ENCODE results near the gene RHOV.

RHOV gene

DNA sequence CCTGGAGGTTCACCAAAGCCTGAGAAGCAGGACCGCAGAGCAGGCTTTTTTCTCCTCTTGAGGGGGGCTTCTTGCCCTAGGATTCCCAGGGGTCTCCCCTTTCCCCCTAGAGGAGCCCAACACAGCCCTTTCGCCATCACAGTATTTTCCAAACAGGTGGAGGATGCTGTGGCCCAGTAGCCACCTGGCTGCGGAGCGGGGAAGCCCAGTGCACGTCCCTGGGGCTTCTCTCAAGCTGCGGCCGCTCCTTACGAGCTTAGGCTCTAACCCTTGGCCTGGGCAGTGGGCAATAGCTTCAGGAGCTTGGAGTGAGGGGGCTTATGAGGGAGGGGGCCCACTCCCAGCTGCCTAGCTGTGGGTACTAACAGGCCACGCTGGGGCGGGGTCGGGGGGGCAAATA, 43.6 kb upstream of the RHOV start:
- H3K27ac ChIP-seq: no peak overlapping the region
- TF ChIP-seq ZFX (IDR thresholded peaks at IDR 0.05): no peak

DNA sequence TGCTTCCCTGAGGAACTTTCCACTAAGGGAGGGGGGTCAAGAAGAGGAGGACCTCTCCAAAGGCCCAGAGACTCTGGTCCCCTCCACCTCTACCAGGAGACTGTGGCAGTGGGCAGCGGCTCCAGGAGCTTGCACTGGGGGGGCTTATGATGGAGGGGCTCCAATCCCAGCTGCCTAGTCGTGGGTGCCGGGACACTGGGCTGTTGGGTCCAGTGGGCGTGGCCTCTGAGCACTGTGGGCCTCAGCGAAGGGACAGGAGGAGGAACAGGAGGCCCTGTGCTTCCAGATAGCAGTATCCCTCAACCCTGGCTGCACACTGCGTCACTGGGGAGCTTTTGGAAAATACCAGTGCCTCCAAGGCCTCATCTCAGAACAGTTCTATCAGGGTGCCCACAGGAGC, 41.6 kb upstream of the RHOV start:
- no peak for TF ChIP-seq ZFX (IDR thresholded peaks at IDR 0.05)
- TF ChIP-seq, protein P1, sequence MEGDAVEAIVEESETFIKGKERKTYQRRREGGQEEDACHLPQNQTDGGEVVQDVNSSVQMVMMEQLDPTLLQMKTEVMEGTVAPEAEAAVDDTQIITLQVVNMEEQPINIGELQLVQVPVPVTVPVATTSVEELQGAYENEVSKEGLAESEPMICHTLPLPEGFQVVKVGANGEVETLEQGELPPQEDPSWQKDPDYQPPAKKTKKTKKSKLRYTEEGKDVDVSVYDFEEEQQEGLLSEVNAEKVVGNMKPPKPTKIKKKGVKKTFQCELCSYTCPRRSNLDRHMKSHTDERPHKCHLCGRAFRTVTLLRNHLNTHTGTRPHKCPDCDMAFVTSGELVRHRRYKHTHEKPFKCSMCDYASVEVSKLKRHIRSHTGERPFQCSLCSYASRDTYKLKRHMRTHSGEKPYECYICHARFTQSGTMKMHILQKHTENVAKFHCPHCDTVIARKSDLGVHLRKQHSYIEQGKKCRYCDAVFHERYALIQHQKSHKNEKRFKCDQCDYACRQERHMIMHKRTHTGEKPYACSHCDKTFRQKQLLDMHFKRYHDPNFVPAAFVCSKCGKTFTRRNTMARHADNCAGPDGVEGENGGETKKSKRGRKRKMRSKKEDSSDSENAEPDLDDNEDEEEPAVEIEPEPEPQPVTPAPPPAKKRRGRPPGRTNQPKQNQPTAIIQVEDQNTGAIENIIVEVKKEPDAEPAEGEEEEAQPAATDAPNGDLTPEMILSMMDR (conservative IDR thresholded peaks at IDR 0.05): no peak
- no peak overlapping the region for H3K27ac ChIP-seq

DNA sequence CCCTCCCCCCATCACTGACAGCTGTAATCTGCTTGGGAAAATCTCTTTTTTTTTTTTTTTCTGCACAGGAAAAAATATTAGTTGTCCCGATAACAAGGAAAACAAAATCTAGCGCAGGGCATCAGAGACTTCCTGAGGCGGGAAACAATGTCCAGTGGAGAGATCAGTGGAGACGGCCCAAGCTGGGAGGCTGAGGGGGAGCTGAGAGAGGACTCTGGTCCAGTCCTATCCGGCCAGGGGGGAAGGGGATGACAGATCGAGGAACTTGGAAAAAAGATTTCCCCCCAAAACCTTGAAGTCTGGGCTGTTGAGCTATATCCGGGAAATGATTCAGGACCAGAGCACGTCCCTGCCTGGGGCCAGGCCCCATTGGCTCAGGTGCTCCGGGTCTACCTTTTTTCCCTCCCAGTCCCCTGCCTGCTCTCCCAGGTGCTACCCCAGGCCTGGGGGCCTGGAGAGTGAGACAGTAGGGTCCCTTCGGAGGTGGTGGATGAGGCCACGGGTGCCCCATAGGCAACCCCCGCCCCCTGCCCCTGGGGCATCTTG, 41.2 kb upstream of the RHOV start:
- TF ChIP-seq ZFX (IDR thresholded peaks at IDR 0.05): no peak
- TF ChIP-seq, protein P1 (conservative IDR thresholded peaks at IDR 0.05): no peak
- H3K27ac ChIP-seq: no peak overlapping the region

DNA sequence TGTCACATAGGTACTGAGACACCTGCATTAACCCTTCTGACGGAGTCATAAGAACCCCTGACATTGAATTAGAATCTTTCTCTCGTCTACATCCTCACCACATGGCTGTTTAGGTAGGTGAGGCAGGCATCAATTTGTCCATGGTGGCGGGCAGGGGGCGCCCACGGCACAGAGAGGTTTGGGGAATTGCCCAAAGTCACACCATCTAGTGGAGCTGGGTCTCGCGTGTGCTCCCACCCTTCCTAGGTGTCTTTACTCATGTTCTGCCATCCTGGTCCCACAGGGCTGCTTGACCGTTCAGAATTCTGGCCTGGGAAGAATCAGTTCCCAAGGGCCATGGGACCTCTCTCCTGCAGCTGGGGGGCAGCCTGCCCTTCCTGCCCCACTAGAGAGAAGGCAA, 40.5 kb upstream of the RHOV start:
- TF ChIP-seq ZFX (IDR thresholded peaks at IDR 0.05): no peak
- TF ChIP-seq, protein P1 (conservative IDR thresholded peaks at IDR 0.05): no peak
- no peak overlapping the region for H3K27ac ChIP-seq

DNA sequence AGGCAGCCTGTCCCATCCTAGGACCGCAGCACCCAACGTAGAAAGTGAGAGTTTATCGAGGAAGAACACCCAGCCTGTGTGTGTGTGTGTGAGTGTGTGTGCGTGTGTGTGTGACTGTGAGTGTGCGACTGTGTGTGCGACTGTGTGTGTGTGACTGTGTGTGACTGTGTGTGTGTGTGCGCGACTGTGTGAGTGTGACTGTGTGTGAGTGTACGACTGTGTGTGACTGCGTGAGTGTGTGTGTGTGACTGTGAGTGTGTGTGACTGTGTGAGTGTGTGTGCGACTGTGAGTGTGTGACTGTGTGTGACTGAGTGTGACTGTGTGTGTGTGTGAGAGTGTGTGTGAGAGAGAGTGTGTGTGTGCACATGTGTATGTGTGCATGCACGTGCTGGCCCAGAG, 40.0 kb upstream of the RHOV start:
- no peak overlapping the region for H3K27ac ChIP-seq
- TF ChIP-seq, protein P1 (conservative IDR thresholded peaks at IDR 0.05): no peak
- no peak for TF ChIP-seq ZFX (IDR thresholded peaks at IDR 0.05)

DNA sequence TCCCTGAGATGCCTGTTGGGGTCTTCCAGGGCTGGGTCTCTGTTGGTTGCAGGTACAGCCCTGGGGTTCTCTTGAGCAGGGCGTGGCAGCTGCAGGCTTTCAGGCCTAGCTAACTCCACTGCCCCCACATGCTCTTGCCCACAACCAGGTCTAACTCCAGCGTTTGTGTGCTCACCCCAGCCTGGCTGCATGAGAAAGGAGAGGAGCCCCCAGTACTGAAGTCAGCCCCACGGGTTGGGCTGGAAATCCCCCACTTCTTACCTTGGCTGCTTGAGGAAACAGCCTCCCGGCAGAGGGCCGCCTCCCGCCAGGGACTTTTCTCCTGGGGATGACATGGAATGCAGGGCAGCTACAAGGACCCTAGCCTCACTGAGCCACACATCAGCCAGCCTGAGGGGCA, 38.4 kb upstream of the RHOV start:
- no peak overlapping the region for H3K27ac ChIP-seq
- TF ChIP-seq, protein P1 (conservative IDR thresholded peaks at IDR 0.05): no peak
- TF ChIP-seq ZFX (IDR thresholded peaks at IDR 0.05): no peak

DNA sequence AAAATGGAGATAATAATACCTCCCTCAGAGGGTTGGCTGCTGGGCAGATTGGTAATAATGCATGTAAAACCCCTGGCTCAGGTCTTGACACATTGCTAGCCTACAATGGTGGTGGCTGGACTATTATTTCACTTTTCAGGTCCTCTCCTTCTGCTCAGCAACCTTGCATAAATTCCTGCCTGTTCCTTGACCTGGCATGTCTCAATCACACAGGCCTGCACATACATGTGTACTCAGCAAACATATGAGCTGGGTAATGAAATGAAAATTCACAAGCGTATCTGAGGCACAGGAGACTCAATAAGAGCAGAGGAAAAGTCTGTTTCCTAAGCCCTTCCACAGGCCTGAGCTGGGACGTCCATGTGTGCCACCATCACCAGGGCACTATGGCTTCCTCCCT, 37.7 kb upstream of the RHOV start:
- no peak overlapping the region for H3K27ac ChIP-seq

DNA sequence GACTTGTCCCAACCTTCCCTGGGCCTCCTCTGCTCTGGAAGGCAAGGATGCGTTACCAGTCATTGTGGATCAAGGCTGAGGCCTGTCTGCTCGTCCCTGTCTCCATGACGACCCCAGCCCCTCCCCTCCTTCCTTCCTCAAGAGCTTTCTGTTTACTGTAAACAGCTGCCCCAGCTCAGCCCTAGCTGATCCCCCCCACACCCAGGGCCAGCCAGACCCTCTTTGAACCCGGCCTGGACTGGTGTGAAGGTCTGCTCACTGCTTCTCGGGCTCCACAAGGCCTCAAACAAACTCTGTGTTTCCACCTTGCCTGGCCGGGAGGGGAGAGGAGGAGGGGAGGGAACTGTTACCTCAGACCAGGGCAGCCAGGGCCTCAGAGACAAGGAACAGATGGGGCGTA, 37.1 kb upstream of the RHOV start:
- TF ChIP-seq, protein P1 (conservative IDR thresholded peaks at IDR 0.05): no peak
- TF ChIP-seq ZFX (IDR thresholded peaks at IDR 0.05): no peak
- H3K27ac ChIP-seq: no peak overlapping the region

More for the DNA sequence above, 37.7 kb upstream of the RHOV start:
- TF ChIP-seq, protein P1 (conservative IDR thresholded peaks at IDR 0.05): no peak
- TF ChIP-seq ZFX (IDR thresholded peaks at IDR 0.05): no peak

Data from C4-2B (cell line).